GM19099 (cell line): ENCODE data around the gene ZMYM3.

ENCODE experiments used
- POLR2A ChIP-seq: IDR thresholded peaks from 3 replicates; pipeline ENCODE4 v1.6.1; 2011; ENCODE audit warnings: low read depth; ENCODE audit not compliant: insufficient read length; ENCODE audit errors: extremely low read depth

ZMYM3 gene

DNA sequence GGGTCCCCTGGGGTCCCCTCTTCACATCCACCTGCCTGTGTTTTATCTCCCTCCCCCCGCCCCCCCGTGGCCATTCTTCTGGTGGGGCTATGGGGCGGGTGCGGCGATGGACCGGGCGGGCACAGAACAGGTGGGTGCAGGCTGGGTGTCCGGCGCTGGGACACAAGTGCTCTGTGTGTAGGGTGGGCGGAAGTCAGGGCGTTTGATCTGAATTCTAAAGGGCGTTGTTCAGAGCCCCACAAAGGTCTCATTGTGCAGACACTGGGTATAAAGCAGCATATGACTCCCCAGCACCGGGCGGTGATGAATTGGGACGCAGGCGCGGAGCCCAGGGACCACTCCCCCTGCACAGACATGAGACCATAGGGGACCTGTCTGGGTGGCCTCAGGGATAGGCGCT, 31.0 kb downstream of the ZMYM3 start, which contains the start of gene GJB1:
GJB1 (plus strand) TSS at position 296 of the 400 bp plus-strand sequence. CDS start 484 bp downstream, outside the sequence.
- no peak for TF ChIP-seq POLR2A

DNA sequence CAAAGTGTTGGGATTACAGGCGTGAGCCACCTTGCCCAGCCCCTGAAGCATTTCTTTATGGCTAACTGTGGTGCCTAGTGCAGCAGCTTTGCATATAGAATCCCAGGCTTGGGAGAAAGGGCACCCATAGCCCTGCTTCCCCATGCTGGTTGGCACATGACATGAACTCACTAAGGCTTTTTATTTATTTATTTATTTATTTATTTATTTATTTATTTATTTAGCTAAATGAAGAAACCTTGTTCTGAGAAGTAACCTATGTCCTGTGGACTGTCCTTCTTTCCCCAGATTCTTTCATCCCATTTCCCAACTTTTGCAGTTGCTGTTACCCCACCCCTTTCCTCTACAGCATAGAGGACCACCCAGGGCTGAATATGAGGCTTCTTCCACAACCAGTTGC, 32.8 kb downstream of the ZMYM3 start:
- TF ChIP-seq POLR2A, result no peak

DNA sequence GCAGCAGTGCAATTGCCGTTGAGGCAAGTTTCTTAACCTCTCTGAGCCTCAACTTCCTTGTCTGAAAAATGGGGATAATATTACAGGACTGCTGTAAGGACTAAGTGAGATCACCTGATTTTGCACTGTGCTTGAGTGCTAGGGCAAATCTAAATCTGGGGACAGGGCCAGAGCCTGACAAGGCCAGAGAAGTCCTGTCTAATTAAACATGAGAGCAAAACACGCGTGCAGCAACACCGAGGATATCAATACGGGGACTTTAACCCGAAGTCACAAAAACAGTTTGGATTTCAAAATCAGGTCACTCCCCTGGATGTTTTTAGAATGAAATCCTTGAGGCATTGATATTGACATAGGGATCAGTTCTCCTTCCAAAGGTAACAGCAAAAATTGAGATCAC, 36.6 kb downstream of the ZMYM3 start:
- TF ChIP-seq POLR2A, result no peak

DNA sequence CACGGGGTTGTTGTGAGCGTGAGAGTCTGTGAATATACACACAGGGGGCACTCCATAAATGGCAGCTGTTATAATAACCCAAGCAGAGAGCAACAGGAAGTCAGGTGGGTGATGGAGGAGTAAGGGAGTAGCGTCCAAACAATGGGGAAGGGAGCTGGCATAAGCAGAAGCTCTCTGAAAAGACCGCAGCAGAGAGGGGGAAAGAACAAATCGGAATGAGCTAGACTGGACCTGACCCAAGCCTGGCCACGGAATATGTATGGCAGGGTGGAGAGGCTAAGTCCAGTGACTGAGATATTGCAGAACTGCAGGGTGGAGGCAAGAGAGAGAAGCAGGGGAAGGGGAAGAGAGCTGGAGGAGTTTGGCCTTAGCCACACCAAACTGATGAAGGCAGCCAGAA, 37.5 kb downstream of the ZMYM3 start:
- no peak for TF ChIP-seq POLR2A

DNA sequence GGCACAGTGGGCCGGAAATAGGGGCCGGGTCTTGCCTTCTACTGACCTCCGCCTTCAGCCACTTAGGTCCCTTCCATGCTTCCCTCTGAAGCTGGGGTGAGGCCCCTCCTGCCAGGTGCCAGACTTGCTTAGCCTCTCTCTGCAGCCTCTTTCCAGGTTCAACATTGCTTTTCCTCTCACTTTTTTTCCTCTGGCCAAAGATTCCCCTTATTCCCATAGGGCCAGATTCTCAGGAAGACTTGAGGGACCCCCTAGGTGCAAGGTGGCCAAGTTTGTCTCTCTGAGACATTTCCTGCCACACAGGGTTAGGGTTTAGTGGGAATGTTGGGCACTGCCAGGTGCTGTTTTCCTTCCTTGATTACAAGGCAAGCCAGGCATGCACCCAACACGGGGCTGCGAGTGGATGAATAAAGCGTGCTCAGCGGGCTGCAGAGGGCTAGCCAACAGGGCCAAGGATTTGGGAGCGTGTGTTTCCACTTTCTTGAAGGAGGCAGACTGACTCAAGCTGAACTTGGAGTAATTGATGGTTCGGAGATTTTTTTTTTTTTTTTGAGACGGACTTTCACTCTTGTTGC, 38.5 kb downstream of the ZMYM3 start:
- TF ChIP-seq POLR2A, result no peak

DNA sequence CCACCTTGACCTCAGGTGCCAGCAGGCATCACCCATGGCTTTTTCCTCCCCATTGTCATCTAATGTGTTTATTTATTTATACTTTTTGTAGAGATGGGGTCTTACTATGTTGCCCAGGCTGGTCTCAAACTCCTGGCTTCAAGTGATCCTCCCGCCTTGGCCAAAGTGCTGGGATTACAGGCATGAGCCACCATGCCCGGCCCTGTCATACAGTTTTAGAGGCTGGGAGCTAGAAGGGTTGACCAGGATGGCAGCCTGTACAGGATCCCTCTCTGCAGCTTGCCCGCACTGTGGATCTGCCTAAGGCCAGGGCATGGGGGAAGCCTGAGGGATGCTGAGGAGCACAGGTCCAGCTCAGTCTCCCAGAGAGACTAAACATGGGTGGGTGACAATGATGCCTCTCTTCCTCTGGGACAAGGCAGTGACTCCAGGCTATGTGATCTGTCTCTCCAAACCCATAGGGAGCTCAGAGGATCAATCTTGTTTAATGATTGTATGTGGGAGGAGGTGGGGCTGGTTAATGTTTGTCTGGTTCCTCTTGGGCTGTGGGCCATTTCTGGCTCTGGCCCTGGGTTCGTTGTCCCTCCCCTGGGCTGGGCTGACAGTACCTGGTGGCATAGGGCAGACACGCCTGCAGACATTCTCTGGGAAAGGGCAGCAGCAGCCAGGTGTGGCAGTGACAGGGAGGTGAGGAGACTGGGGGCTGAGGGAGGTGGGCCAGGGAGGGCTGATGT, 39.2 kb downstream of the ZMYM3 start:
- no peak for TF ChIP-seq POLR2A

DNA sequence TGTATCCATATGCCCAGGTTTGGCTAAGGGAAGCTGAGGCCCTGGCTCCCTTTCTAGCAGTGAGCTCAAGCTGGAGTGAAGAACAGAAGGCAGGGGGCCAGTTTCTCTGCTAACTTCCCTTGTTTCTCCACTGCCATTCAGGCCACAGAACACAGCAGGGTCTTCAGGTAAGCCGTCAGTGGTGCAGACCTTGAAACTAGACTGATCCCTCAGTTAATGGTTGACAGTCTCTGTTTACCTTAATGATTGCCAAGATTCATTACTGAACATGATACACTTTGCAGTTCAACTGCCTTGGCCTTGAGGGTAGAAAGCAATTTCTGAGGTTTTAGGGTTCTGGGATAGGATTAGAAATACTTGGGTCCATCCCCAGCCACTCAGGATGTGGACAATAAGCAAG, 39.8 kb downstream of the ZMYM3 start:
- TF ChIP-seq POLR2A, result no peak

DNA sequence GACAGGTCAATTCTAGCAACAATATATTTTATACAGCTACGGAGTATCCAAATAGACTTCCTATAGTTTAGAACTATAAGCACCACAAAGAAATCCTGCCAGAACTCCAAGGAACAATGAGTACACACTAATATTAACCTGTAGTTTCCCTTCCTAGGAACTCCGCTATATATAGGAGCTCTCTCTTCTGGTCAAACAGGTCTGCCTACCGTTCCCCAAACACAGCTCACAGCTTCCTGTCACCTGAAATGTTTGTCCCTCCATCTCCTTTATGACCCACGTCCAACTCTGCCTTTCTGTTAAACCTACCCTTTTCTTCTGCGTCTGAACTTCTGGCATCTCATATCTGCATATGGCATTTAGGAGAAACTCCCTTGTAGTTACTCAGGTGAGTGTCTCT, 41.4 kb downstream of the ZMYM3 start:
- TF ChIP-seq POLR2A, result no peak

DNA sequence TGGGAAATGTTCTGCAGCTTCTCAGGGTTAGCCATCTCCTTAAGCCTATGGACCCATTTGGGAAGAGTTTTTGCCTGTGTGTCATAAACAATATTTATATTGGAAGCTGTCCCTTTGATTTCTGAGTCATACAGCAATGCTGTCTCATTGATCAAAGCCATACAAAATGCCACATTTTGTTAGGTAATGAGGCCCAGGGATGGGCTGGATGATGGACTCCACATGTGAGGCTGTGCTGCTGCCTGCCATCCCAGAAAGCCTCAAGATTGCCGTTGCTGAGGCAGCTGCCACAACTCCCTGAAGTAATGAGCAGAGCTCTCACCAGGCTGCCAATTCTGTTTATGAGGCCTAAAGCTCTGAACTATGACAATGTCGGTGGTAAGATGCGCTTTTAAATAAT, 43.1 kb downstream of the ZMYM3 start:
- no peak for TF ChIP-seq POLR2A

DNA sequence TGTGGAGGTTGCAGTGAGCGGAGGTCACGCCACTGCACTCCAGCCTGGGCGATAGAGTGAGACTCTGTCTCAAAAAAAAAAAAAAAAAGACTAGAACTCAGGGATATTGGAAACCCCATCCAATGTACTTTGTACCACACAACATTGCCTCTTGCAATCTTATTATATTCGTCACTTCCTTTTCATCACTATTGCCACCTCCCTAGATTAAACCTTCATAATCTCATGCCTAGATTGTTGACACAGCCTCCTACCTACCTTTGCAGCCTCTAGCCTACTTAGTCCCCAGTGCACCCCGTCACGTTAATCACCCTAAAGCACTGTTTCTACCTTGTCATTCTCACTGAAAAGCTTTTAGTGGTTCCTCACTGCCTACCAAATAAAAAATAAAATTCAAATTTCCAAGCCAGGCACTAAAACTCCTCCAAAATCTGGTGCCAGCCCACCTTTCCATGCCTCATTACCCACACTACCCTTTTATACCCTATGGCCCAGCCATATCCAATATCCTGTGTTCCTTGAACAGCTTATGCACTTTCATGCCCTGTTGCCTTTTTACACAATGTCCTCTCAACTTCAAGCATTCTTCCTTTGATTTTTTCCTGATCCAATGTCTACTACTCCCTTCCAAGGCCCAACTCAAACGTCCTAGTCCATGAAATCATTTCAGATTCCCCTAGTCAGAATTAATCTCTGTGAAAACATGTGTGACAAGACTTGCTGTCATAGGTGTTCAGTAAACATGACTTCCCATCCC, 54.5 kb downstream of the ZMYM3 start:
- TF ChIP-seq POLR2A, result no peak

DNA sequence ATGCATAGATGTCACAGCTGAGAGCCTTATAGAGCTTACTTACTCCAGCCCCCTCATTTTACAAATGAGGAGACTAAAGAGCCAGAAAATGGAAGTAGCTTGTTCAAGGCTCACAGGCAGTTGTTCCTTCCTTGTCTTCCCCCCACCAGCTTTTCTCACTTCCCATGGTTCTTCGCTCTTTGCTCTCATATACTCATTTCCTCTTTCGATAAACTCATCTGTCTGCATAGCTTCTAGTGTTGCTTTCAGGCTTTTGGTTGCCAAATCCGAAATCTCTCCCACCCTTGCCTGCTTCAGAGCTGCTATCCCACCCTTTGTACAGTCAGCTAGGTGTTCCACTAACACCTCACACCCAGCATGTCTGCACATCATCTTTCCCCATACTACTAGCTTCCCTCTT, 55.9 kb downstream of the ZMYM3 start:
- TF ChIP-seq POLR2A, result peak; percentile 34

DNA sequence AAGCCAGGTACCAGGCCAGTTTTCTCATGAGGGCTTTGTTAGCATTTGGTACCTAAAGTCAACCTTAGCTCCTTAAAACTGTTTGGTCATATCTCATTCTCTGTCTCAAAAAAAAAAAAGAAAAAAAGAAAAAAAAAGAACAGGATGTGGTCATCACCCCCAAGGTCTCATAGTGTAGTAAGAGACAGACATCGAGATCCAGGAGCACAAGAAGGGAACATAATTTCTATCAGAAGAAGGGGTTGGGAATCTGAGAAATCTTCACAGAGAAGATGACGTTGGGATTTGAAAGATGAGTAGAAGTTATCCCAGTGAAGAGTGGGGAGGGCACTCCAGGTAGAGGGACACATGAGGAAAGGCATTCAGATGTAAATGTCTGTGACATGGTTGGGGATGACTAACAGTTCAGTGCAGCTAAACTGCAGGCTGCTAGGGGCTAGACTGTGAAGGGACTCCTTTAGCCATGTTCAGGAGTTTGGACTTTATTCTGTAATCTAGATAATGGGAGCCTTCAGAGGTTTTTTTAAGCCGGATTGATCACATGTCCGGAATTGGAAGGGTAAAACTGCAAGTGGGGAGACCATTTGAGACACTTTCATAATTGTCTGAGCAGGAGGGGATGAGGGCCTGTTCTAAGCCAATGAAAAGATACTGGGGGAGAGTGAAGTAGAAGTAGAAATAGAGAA, 57.8 kb downstream of the ZMYM3 start:
- TF ChIP-seq POLR2A, result no peak

DNA sequence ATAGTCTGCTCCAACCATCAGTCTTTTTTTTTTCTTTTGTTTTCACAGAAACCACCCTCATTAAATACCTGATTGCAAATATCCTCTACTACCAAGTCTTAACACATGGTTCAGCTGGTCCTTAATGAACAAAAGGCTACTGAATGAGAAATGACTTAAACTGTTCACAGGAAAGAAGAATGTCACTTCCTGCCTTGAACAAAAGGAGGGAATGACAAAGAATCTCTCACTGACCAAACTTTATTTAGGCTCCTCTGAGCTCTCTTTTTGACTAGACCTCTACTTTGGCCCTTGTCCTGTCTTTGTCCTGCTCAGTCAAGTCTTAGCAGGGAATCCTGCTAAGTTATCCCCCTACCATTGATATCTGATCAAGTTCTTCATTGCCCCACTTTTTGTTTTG, 62.7 kb downstream of the ZMYM3 start:
- TF ChIP-seq POLR2A, result no peak
